Mesendoderm (in vitro differentiated cells): ENCODE data around the gene RASA3.

Experiments
- DNase-seq: peaks from one replicate; pipeline ENCODE4 v3.0.0; 2013
- H2AK5ac ChIP-seq: 2 replicates; pipeline ENCODE4 v1.6.1; 2013; ENCODE audit warnings: low read length, inconsistent platforms
- H2BK120ac ChIP-seq: 2 replicates; pipeline ENCODE4 v1.6.1; 2013; ENCODE audit warnings: low read depth, mild to moderate bottlenecking, low read length, moderate library complexity, mixed read lengths
- H2BK15ac ChIP-seq: replicated peaks from 2 replicates; pipeline ENCODE4 v1.6.1; 2013; ENCODE audit warnings: low read depth, mild to moderate bottlenecking, moderate library complexity
- H2BK5ac ChIP-seq: 2 replicates; pipeline ENCODE4 v1.6.1; 2013; ENCODE audit warnings: low read length, inconsistent platforms
- H3K18ac ChIP-seq: 2 replicates; pipeline ENCODE4 v1.6.1; 2013; ENCODE audit warnings: mild to moderate bottlenecking, low read length, mixed read lengths
- H3K23ac ChIP-seq: one replicate; pipeline ENCODE4 v1.6.1; 2013; ENCODE audit warnings: low read length
- H3K27ac ChIP-seq: 2 replicates; pipeline ENCODE4 v1.5.1; 2013; ENCODE audit warnings: low read depth, mild to moderate bottlenecking, inconsistent platforms, low read length, moderate library complexity
- H3K27me3 ChIP-seq: 2 replicates; pipeline ENCODE4 v1.6.1; 2013; ENCODE audit warnings: low read length, control low read depth, mild to moderate bottlenecking, inconsistent platforms; ENCODE audit not compliant: insufficient read depth, poor library complexity
- H3K36me3 ChIP-seq: 2 replicates; pipeline ENCODE4 v1.6.1; 2013; ENCODE audit warnings: low read length, inconsistent platforms; ENCODE audit not compliant: control insufficient read depth, insufficient read depth
- H3K4ac ChIP-seq: one replicate; pipeline ENCODE4 v1.6.1; 2013; ENCODE audit warnings: low read depth, mild to moderate bottlenecking, low read length, moderate library complexity
- H3K4me1 ChIP-seq: 2 replicates; pipeline ENCODE4 v1.6.1; 2013; ENCODE audit warnings: low read depth, low read length, inconsistent platforms; ENCODE audit not compliant: control insufficient read depth
- H3K4me2 ChIP-seq: 2 replicates; pipeline ENCODE4 v1.6.1; 2013; ENCODE audit warnings: low read length
- H3K4me3 ChIP-seq: 2 replicates; pipeline ENCODE4 v1.5.1; 2013; ENCODE audit warnings: mild to moderate bottlenecking, low read length
- H3K56ac ChIP-seq: one replicate; pipeline ENCODE4 v1.6.1; 2013; ENCODE audit warnings: low read length
- H3K79me1 ChIP-seq: 2 replicates; pipeline ENCODE4 v1.6.1; 2013; ENCODE audit warnings: low read length, inconsistent platforms
- H3K79me2 ChIP-seq: 2 replicates; pipeline ENCODE4 v1.6.1; 2013; ENCODE audit warnings: mild to moderate bottlenecking, low read length; ENCODE audit not compliant: control insufficient read depth, insufficient read depth
- H3K9ac ChIP-seq: 2 replicates; pipeline ENCODE4 v1.6.1; 2013; ENCODE audit warnings: low read length, inconsistent platforms
- H4K5ac ChIP-seq: one replicate; pipeline ENCODE4 v1.6.1; 2013; ENCODE audit warnings: low read length
- H4K8ac ChIP-seq: one replicate; pipeline ENCODE4 v1.6.1; 2013; ENCODE audit warnings: low read depth, mild to moderate bottlenecking, control low read depth, low read length, moderate library complexity
- WGBS: extraction: QIAGEN DNeasy Blood & Tissue Kit; methylation state at CpG from one replicate; pipeline ENCODE4 v1.1.7; 2013; ENCODE audit warnings: low lambda C conversion rate, missing lambda C conversion rate; ENCODE audit not compliant: insufficient coverage; ENCODE audit errors: extremely low coverage; 5-methylcytosine and 5-hydroxymethylcytosine counted together

RASA3 gene

DNA sequence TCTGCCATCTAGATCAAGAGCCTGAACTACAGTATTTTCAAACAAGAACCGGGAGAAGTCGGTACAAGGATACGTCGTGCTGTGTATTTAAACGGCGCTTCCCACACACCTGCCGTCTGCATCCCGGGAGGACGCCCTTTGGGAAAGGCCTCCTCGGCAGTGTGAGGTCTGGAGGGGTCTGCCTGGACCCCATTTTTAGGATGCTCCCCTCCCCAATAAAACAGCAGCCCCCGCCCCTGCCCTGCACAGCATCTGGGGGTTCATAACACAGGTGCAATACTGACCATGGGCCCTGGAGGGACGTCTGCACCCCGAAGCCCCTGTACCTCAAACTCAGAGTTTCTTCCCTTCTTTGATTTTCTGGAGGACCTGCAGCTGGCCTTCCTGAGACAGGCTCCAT is 154.4 kb downstream of the RASA3 start:
- no peak overlapping the region for H4K5ac ChIP-seq
- no peaks in the 10 kb centered on the region for H3K79me1 ChIP-seq
- H3K4ac ChIP-seq = no peak overlapping the region
- no peak overlapping the region for H2BK5ac ChIP-seq
- H3K27ac ChIP-seq = no peak overlapping the region
- H4K8ac ChIP-seq = no peak overlapping the region
- H3K23ac ChIP-seq = no peak overlapping the region
- H2BK120ac ChIP-seq = no peak overlapping the region
- no peak overlapping the region for H2BK15ac ChIP-seq
- DNase-seq = no peak
- no peaks in the 10 kb centered on the region for H3K27me3 ChIP-seq
- H3K4me1 ChIP-seq = no peaks in the 10 kb centered on the region
- H3K18ac ChIP-seq = no peak overlapping the region
- peaks cover 3% of the 10 kb centered on the region for H3K36me3 ChIP-seq
- H3K56ac ChIP-seq = no peak overlapping the region
- H3K4me2 ChIP-seq = no peak overlapping the region
- no peak overlapping the region for H3K9ac ChIP-seq
- no CpG with 5 or more reads among the region's 13 CpGs for WGBS
- no peak overlapping the region for H2AK5ac ChIP-seq
- H3K4me3 ChIP-seq = no peak overlapping the region
- H3K79me2 ChIP-seq = no peaks in the 10 kb centered on the region

DNA sequence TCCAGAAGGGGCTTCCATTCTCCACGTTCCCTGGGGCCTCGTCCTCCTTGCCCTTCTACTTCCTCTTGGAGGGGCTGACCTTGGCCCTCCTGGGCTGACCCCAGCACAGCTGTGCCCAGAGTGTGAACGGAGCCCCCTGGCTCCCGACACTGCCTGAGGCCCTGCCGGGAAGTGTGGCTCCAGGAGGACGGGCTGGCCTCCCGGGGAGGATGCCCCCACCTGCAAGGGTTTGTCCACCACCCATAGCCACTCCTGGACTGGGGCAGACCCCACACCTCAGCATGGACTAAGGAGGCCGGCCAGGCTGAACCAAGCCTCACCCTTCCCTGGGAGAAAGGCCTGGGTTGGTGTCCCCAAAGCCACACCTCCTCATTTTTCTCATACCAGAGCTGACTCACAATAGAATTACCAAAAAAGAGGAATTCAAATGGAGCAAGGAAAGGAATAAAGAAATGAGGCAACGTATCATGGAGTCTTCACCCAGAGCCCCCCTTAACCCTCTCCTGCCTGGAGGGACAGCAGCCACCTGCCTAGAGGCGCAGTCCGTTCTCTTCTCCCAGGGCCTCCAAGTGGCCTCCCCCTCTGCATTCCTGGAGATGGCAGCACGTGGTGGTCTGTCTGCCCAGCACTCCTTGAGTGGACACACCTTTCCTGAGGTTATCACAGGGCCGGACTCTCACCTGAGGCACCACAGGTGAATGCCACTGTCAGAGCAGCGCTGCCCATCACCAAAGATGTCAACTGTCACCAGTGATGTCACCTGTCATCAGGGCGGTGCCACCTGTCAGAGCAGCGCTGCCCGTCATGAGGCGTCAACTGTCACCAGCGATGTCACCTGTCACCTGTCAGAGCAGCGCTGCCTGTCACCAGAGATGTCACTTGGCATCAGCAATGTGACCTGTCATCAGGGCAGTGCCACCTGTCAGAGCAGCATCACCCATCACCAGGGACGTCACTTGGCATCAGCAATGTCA is 155.4 kb downstream of the RASA3 start:
- no peaks in the 10 kb centered on the region for H3K79me1 ChIP-seq
- no peak overlapping the region for H3K27ac ChIP-seq
- no peak overlapping the region for H4K8ac ChIP-seq
- no peak overlapping the region for H3K9ac ChIP-seq
- no peak overlapping the region for H2BK5ac ChIP-seq
- H3K27me3 ChIP-seq = no peaks in the 10 kb centered on the region
- H4K5ac ChIP-seq = no peak overlapping the region
- H3K56ac ChIP-seq = no peak overlapping the region
- H3K4me3 ChIP-seq = no peak overlapping the region
- no peaks in the 10 kb centered on the region for H3K79me2 ChIP-seq
- no peak overlapping the region for H3K23ac ChIP-seq
- no peak overlapping the region for H2BK15ac ChIP-seq
- H3K18ac ChIP-seq = no peak overlapping the region
- H3K4me1 ChIP-seq = no peaks in the 10 kb centered on the region
- H2BK120ac ChIP-seq = no peak overlapping the region
- H2AK5ac ChIP-seq = no peak overlapping the region
- WGBS = no CpG with 5 or more reads among the region's 21 CpGs
- no peak overlapping the region for H3K4me2 ChIP-seq
- H3K36me3 ChIP-seq = peaks cover 3% of the 10 kb centered on the region
- DNase-seq = peak; percentile 69
- no peak overlapping the region for H3K4ac ChIP-seq

DNA sequence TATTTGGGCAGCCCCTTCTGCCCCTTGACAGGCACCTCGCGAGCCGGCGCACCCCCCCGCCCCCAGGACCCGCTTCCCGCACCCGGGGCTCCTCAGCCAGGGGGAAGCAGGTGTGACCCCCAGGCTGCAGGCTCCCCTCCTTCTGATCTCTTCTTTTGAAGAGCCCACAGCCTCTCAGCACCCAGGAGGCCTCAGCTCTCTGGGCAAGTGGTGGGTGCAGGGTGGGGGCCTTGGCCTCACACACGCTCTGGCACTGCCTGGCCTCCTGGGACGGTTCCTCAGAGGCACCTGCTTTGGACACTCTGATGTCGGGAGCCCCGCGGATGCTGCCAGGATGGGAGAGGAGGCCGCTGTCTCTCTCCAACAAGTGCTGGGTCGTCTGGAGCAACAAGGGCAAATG is 157.0 kb downstream of the RASA3 start:
- Histone ChIP-seq H3K4me2 (no peak overlapping the region), H3K36me3 (peaks cover 3% of the 10 kb centered on the region), H3K79me2 (no peaks in the 10 kb centered on the region), H3K4ac (no peak overlapping the region), H2BK5ac (no peak overlapping the region), H2BK15ac (no peak overlapping the region), H3K56ac (no peak overlapping the region), H3K27me3 (no peaks in the 10 kb centered on the region), H2AK5ac (no peak overlapping the region), H4K5ac (no peak overlapping the region), H3K79me1 (no peaks in the 10 kb centered on the region), H3K9ac (no peak overlapping the region), H3K23ac (no peak overlapping the region), H3K4me3 (no peak overlapping the region), H3K27ac (no peak overlapping the region), H3K4me1 (no peaks in the 10 kb centered on the region), H2BK120ac (no peak overlapping the region), H4K8ac (no peak overlapping the region), H3K18ac (no peak overlapping the region)
- no peak for DNase-seq
- no CpG with 5 or more reads among the region's 15 CpGs for WGBS

DNA sequence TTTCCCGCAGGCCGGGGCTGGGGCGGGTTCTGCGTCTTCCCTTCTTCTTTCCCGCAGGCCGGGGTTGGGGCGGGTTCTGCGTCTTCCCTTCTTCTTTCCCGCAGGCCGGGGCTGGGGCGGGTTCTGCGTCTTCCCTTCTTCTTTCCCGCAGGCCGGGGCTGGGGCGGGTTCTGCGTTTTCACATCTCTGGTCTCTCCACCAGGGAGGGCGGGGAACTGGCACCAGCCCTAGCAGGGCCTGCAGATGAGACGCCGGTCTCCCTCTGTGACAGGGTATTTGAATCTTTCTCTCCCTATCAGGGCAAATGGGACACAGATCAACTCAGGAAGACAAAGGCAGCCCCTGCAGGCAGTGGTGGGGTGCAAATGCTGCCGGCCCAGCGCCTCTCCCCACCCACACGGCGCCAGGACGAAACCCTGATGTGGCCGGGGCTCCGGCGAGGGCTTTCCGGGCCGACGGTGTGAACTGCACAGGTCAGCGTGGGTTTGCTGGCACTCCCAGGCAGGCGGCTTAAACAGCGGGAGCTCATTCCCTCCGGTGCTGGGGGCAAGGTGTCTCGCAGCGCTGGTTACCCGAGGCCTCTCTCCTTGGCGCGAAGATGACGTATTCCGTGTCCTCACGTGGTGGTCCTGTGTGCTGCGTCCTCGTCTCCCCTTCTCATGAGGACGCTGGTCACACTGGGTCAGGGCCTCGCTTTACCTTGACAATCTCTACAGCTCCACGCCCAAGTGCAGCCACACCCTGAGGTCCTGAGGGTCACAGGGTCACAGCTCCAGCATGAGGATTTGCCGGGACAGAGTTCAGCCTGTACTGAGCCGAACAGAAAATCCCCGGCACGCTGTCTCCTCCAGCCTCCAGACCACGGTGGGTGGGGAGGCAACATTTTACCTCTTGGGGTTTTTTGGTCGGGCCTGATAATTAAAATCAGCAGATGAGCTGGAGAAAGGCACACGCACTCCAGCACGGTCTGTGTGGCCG is 157.8 kb downstream of the RASA3 start:
- no peak overlapping the region for H4K5ac ChIP-seq
- no CpG with 5 or more reads among the region's 56 CpGs for WGBS
- no peaks in the 10 kb centered on the region for H3K4me1 ChIP-seq
- no peak overlapping the region for H2AK5ac ChIP-seq
- no peak overlapping the region for H3K18ac ChIP-seq
- no peak for DNase-seq
- no peaks in the 10 kb centered on the region for H3K36me3 ChIP-seq
- no peak overlapping the region for H3K56ac ChIP-seq
- H3K27me3 ChIP-seq = no peaks in the 10 kb centered on the region
- no peak overlapping the region for H3K23ac ChIP-seq
- no peak overlapping the region for H2BK15ac ChIP-seq
- no peak overlapping the region for H3K4ac ChIP-seq
- H3K79me1 ChIP-seq = no peaks in the 10 kb centered on the region
- H4K8ac ChIP-seq = no peak overlapping the region
- H3K4me2 ChIP-seq = no peak overlapping the region
- H2BK120ac ChIP-seq = no peak overlapping the region
- no peaks in the 10 kb centered on the region for H3K79me2 ChIP-seq
- no peak overlapping the region for H2BK5ac ChIP-seq
- no peak overlapping the region for H3K27ac ChIP-seq
- no peak overlapping the region for H3K4me3 ChIP-seq
- H3K9ac ChIP-seq = no peak overlapping the region

DNA sequence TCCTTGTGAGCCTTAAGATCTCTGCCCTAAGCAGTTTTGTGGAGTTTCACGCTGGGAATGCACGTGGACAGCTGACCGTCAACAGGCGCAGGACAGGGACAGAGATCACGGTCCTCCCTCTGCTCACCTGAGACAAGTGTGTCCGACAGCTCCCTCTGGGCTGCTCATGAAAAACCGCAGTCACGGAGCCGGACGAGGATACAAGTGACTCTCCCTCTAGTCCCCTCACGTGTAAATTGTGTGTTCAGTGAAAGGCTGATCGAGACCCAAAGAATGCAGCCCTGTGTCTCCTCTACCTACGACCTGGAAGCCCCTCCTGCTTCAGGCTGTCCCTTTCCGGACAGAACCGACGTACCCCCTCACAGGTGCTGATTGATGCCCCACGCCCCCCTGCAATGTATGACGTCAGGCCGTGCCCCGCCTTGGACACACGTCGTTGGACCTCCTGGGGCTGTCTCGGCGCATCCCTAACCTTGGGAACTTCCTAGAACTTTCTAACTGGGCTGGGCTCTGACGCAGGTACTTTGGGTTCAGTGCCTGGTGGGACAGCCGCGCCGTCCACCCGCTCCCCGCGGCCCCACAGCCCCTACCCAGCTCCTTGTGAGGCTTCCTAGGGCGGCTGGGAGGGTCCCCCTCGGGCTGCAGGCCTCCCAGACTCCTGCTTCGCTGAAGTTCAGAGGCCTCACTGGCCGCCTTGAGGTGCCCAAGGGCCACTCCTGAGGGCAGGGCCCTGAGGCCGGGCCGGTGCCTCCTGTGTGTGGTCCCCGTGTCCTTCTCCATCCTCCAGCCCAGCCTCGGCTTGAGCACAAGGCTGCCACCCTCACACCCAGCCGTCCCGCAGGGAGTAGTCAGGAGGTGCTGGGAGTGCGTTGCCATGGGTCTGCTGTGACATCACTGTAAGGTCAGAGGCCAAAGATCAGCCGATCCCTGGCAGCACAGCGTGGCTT is 158.9 kb downstream of the RASA3 start, which contains the start of gene C13orf46:
TSS of gene C13orf46 (minus strand) at position 859 of the 947 bp plus-strand sequence. CDS start at position 780, 79 bp downstream.
- Histone ChIP-seq H3K79me1 (no peaks in the 10 kb centered on the region), H3K4ac (no peak within 1 kb of the TSS), H4K5ac (no peak within 1 kb of the TSS), H3K18ac (no peak within 1 kb of the TSS), H2BK120ac (no peak within 1 kb of the TSS), H2BK5ac (no peak within 1 kb of the TSS), H3K23ac (no peak within 1 kb of the TSS), H4K8ac (no peak within 1 kb of the TSS), H2BK15ac (no peak within 1 kb of the TSS), H3K36me3 (no peaks in the 10 kb centered on the region), H3K27me3 (no peaks in the 10 kb centered on the region), H3K4me1 (no peaks in the 10 kb centered on the region), H3K56ac (no peak within 1 kb of the TSS), H2AK5ac (no peak within 1 kb of the TSS), H3K9ac (no peak within 1 kb of the TSS), H3K79me2 (no peaks in the 10 kb centered on the region), H3K4me3 (no peak within 1 kb of the TSS), H3K4me2 (no peak within 1 kb of the TSS), H3K27ac (no peak within 1 kb of the TSS)
- no peak for DNase-seq
- WGBS = no CpG with 5 or more reads among the region's 44 CpGs
